ENCODE data around the gene DTX3L. TPM values are rescaled to one million over a fixed set of nuclear protein-coding genes. Genes with fewer than 3 reads are reported as not detected.

The DTX3L gene
- total and polyA plus RNA-seq, 2 of the 13 experiments (the other 11 are each of a cell fraction or from before 2014, with no cell fraction given), result 2.5 to 10.9 TPM

DNA sequence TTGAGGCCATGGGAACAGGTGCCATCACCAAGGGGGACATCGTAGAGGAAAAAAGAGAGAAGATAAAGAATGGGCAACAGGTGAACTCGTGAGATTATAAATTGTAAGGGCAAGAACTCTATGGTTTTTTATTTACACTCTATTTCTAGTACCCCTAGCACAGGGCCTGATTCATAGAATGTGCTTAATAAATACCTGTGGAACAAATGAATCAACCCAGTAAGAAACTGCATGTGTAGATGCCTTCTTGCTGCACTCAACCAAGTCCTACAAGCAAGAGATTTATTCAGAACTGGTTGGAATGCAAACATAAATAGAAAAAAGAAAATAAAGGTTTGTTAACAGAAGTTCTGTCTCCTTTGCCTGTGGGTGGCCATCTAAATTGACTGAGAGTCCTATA, 30.7 kb upstream of the DTX3L start:
- 90% methylated on average over 2 of the region's 2 CpGs for WGBS (ENCODE audit: low lambda C conversion rate)
- H3K4me1 ChIP-seq (ENCODE audit: insufficient read depth, low read length), result no peaks in the 10 kb centered on the region
- BruUV-seq (replicated peaks), result no TSS peak
- no peak overlapping the region for H3K27ac ChIP-seq (ENCODE audit: extremely low read length, insufficient read depth, low read length)
- FAIRE-seq (no peak), ATAC-seq (no peak), DNase-seq (ENCODE audit: low spot score) (no peak)
- no peak overlapping the region for H3K9ac ChIP-seq (ENCODE audit: insufficient read depth, low read depth, low read length)
- no peaks in the 10 kb centered on the region for H3K9me3 ChIP-seq (ENCODE audit: low read length)
- no peak overlapping the region for H3K4me2 ChIP-seq (ENCODE audit: low read depth, low read length)
- ChIA-PET POLR2A (no interaction called here), CTCF (ENCODE audit: low intra/inter-chr PET ratio, low total read pairs) (no interaction called here)
- H3K4me3 ChIP-seq (replicated peaks in 1 of 3; ENCODE audit: insufficient read depth in 1 of 3, low read depth in 2 of 3, low read length in 3 of 3), result no peak overlapping the region
- in situ Hi-C loops (cut with HindIII; ENCODE audit: extremely low pct_ligation_motif_present, low pct_unique_long_range_greater_than_20kb), result no loop called here
- H2AFZ ChIP-seq (ENCODE audit: low read length), result no peak overlapping the region
- TF ChIP-seq, protein P1, sequence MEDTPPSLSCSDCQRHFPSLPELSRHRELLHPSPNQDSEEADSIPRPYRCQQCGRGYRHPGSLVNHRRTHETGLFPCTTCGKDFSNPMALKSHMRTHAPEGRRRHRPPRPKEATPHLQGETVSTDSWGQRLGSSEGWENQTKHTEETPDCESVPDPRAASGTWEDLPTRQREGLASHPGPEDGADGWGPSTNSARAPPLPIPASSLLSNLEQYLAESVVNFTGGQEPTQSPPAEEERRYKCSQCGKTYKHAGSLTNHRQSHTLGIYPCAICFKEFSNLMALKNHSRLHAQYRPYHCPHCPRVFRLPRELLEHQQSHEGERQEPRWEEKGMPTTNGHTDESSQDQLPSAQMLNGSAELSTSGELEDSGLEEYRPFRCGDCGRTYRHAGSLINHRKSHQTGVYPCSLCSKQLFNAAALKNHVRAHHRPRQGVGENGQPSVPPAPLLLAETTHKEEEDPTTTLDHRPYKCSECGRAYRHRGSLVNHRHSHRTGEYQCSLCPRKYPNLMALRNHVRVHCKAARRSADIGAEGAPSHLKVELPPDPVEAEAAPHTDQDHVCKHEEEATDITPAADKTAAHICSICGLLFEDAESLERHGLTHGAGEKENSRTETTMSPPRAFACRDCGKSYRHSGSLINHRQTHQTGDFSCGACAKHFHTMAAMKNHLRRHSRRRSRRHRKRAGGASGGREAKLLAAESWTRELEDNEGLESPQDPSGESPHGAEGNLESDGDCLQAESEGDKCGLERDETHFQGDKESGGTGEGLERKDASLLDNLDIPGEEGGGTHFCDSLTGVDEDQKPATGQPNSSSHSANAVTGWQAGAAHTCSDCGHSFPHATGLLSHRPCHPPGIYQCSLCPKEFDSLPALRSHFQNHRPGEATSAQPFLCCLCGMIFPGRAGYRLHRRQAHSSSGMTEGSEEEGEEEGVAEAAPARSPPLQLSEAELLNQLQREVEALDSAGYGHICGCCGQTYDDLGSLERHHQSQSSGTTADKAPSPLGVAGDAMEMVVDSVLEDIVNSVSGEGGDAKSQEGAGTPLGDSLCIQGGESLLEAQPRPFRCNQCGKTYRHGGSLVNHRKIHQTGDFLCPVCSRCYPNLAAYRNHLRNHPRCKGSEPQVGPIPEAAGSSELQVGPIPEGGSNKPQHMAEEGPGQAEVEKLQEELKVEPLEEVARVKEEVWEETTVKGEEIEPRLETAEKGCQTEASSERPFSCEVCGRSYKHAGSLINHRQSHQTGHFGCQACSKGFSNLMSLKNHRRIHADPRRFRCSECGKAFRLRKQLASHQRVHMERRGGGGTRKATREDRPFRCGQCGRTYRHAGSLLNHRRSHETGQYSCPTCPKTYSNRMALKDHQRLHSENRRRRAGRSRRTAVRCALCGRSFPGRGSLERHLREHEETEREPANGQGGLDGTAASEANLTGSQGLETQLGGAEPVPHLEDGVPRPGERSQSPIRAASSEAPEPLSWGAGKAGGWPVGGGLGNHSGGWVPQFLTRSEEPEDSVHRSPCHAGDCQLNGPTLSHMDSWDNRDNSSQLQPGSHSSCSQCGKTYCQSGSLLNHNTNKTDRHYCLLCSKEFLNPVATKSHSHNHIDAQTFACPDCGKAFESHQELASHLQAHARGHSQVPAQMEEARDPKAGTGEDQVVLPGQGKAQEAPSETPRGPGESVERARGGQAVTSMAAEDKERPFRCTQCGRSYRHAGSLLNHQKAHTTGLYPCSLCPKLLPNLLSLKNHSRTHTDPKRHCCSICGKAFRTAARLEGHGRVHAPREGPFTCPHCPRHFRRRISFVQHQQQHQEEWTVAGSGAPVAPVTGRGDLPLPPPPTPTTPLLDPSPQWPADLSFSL (CRISPR knock-in tag; IDR thresholded peaks at IDR 0.05), result no peak
- TF ChIP-seq PAWR (CRISPR knock-in tag; IDR thresholded peaks at IDR 0.05; ENCODE audit: borderline replicate concordance) (no peak), MEIS1 (CRISPR knock-in tag; IDR thresholded peaks at IDR 0.05; ENCODE audit: borderline replicate concordance) (no peak), FOXA3 (CRISPR knock-in tag; IDR thresholded peaks at IDR 0.05) (no peak), CBX5 (CRISPR knock-in tag; IDR thresholded peaks at IDR 0.05; ENCODE audit: borderline replicate concordance) (no peak)
- TF ChIP-seq, protein P2, sequence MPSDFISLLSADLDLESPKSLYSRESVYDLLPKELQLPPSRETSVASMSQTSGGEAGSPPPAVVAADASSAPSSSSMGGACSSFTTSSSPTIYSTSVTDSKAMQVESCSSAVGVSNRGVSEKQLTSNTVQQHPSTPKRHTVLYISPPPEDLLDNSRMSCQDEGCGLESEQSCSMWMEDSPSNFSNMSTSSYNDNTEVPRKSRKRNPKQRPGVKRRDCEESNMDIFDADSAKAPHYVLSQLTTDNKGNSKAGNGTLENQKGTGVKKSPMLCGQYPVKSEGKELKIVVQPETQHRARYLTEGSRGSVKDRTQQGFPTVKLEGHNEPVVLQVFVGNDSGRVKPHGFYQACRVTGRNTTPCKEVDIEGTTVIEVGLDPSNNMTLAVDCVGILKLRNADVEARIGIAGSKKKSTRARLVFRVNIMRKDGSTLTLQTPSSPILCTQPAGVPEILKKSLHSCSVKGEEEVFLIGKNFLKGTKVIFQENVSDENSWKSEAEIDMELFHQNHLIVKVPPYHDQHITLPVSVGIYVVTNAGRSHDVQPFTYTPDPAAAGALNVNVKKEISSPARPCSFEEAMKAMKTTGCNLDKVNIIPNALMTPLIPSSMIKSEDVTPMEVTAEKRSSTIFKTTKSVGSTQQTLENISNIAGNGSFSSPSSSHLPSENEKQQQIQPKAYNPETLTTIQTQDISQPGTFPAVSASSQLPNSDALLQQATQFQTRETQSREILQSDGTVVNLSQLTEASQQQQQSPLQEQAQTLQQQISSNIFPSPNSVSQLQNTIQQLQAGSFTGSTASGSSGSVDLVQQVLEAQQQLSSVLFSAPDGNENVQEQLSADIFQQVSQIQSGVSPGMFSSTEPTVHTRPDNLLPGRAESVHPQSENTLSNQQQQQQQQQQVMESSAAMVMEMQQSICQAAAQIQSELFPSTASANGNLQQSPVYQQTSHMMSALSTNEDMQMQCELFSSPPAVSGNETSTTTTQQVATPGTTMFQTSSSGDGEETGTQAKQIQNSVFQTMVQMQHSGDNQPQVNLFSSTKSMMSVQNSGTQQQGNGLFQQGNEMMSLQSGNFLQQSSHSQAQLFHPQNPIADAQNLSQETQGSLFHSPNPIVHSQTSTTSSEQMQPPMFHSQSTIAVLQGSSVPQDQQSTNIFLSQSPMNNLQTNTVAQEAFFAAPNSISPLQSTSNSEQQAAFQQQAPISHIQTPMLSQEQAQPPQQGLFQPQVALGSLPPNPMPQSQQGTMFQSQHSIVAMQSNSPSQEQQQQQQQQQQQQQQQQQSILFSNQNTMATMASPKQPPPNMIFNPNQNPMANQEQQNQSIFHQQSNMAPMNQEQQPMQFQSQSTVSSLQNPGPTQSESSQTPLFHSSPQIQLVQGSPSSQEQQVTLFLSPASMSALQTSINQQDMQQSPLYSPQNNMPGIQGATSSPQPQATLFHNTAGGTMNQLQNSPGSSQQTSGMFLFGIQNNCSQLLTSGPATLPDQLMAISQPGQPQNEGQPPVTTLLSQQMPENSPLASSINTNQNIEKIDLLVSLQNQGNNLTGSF (CRISPR knock-in tag; IDR thresholded peaks at IDR 0.05), result no peak
- TF ChIP-seq, protein P3, sequence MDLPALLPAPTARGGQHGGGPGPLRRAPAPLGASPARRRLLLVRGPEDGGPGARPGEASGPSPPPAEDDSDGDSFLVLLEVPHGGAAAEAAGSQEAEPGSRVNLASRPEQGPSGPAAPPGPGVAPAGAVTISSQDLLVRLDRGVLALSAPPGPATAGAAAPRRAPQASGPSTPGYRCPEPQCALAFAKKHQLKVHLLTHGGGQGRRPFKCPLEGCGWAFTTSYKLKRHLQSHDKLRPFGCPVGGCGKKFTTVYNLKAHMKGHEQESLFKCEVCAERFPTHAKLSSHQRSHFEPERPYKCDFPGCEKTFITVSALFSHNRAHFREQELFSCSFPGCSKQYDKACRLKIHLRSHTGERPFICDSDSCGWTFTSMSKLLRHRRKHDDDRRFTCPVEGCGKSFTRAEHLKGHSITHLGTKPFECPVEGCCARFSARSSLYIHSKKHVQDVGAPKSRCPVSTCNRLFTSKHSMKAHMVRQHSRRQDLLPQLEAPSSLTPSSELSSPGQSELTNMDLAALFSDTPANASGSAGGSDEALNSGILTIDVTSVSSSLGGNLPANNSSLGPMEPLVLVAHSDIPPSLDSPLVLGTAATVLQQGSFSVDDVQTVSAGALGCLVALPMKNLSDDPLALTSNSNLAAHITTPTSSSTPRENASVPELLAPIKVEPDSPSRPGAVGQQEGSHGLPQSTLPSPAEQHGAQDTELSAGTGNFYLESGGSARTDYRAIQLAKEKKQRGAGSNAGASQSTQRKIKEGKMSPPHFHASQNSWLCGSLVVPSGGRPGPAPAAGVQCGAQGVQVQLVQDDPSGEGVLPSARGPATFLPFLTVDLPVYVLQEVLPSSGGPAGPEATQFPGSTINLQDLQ (CRISPR knock-in tag; IDR thresholded peaks at IDR 0.05), result no peak
- no peaks in the 10 kb centered on the region for H4K20me1 ChIP-seq (ENCODE audit: insufficient read depth, low read length)
- H3K79me2 ChIP-seq (ENCODE audit: insufficient read depth, low read length), result no peaks in the 10 kb centered on the region
- H3K36me3 ChIP-seq (replicated peaks in 1 of 2; ENCODE audit: control insufficient read depth in 1 of 2, insufficient read depth in 2 of 2, low read length in 2 of 2), result 0 out of 5 replicates have a peak, but pooled peaks cover 0 to 3% of the 10 kb centered on the region in 2 experiments
- intact Hi-C loops (cut with micrococcal nuclease; ENCODE audit: unreplicated experiment), result no loop called here
- H3K27me3 ChIP-seq (ENCODE audit: control insufficient read depth in 1 of 2, insufficient read depth in 2 of 2, low read length in 2 of 2), result no peaks in the 10 kb centered on the region

All from HepG2 (cell line).